Measurements from ENCODE around the gene FRG2B.
A peak's percentile ranks its signal among the peaks of the same experiment; 100 is the strongest.
"Not testable (repeated sequence)": the region's sequence is repeated elsewhere in the genome, so short reads cannot be mapped to it uniquely, and the experiment has no call there.

FRG2B gene

GRCh38 chr10:133626695-133627094 is at the start of gene FRG2B:
TSS of gene FRG2B (minus strand) at chr10:133626795. CDS start at chr10:133626742, 53 bp downstream.
- not testable (repeated sequence) for FAIRE-seq

GRCh38 chr10:133667446-133667845 is 40.9 kb upstream of the FRG2B start:
- not testable (repeated sequence) for FAIRE-seq

- FAIRE-seq = not testable (repeated sequence)
Measured at GRCh38 chr10:133663544-133664160, 37.1 kb upstream of the FRG2B start.

GRCh38 chr10:133661122-133661521 is 34.5 kb upstream of the FRG2B start:
- FAIRE-seq = not testable (repeated sequence)

GRCh38 chr10:133660516-133660915 is 33.9 kb upstream of the FRG2B start:
- not testable (repeated sequence) for FAIRE-seq

GRCh38 chr10:133657276-133657675 is 30.7 kb upstream of the FRG2B start:
- not testable (repeated sequence) for FAIRE-seq

- peak; percentile 91 for FAIRE-seq
Measured at GRCh38 chr10:133648872-133649455, 22.4 kb upstream of the FRG2B start.

- peak; percentile 18 for FAIRE-seq
Measured at GRCh38 chr10:133647075-133647748, 20.6 kb upstream of the FRG2B start.

- FAIRE-seq = not testable (repeated sequence)
Measured at GRCh38 chr10:133637846-133638235, 11.2 kb upstream of the FRG2B start.

GRCh38 chr10:133637202-133637845 is 10.7 kb upstream of the FRG2B start:
- not testable (repeated sequence) for FAIRE-seq

- FAIRE-seq = not testable (repeated sequence)
Measured at GRCh38 chr10:133630723-133631249, 4.2 kb upstream of the FRG2B start.

GRCh38 chr10:133622544-133622943 is 4.1 kb downstream of the FRG2B start:
- FAIRE-seq = not testable (repeated sequence)

GRCh38 chr10:133618851-133619250 is 7.7 kb downstream of the FRG2B start:
- FAIRE-seq = no peak

GRCh38 chr10:133617196-133617595 is 9.4 kb downstream of the FRG2B start:
- FAIRE-seq = no peak

GRCh38 chr10:133616371-133617130 is 10.0 kb downstream of the FRG2B start:
- no peak for FAIRE-seq

- no peak for FAIRE-seq
Measured at GRCh38 chr10:133614830-133615580, 11.6 kb downstream of the FRG2B start.

- FAIRE-seq = no peak
Measured at GRCh38 chr10:133613699-133614098, 12.9 kb downstream of the FRG2B start.

- FAIRE-seq = no peak
Measured at GRCh38 chr10:133611079-133611478, 15.5 kb downstream of the FRG2B start.

GRCh38 chr10:133608855-133609254 is 17.7 kb downstream of the FRG2B start:
- FAIRE-seq = no peak

- not testable (repeated sequence) for FAIRE-seq
Measured at GRCh38 chr10:133603434-133603833, 23.2 kb downstream of the FRG2B start.

GRCh38 chr10:133600657-133601056 is 25.9 kb downstream of the FRG2B start:
- no peak for FAIRE-seq

- FAIRE-seq = not testable (repeated sequence)
Measured at GRCh38 chr10:133599869-133600268, 26.7 kb downstream of the FRG2B start.

Measured in endometrium (tissue), 2 donors.